ENCODE data around the gene ATP6V0A4.

ATP6V0A4 gene

GRCh38 chr7:138657854-138658386 is 140.1 kb downstream of the ATP6V0A4 start:
- no peak for TF ChIP-seq CTCF (IDR thresholded peaks at IDR 0.05; ENCODE audit: borderline replicate concordance, insufficient read depth, low read depth, low read length)
- no peak overlapping the region for H3K4me3 ChIP-seq (ENCODE audit: low read depth, low read length)

GRCh38 chr7:138656952-138657351 is 141.0 kb downstream of the ATP6V0A4 start:
- no peak overlapping the region for H3K4me3 ChIP-seq (ENCODE audit: low read depth, low read length)
- TF ChIP-seq CTCF (IDR thresholded peaks at IDR 0.05; ENCODE audit: borderline replicate concordance, insufficient read depth, low read depth, low read length), result no peak
